HEK293 (cell line): ENCODE measurements around the gene CCDC102B.

Experiments used
- CTCF ChIA-PET: fragments of 350-600 bp; formaldehyde crosslinking; extraction: SDS; loops from one replicate; lab custom pipeline; 2021; ENCODE audit warnings: antibody characterized with exemption; lab: Yijun Ruan, JAX
- POLR2A ChIA-PET: fragments of 300-600 bp; formaldehyde crosslinking; extraction: SDS; loops from one replicate; lab custom pipeline; 2020; ENCODE audit warnings: antibody characterized with exemption, inconsistent platforms; lab: Yijun Ruan, JAX
- H3K27ac ChIP-seq: fragments of 200-500 bp; sonication (Bioruptor generic); 2 replicates; pipeline ENCODE4 v1.5.1; 2014; ENCODE audit warnings: low read depth, low read length, control low read depth, inconsistent platforms; ENCODE audit errors: extremely low read depth
- H3K36me3 ChIP-seq, 2 experiments: fragments of 200-500 bp in 1 of 2; sonication (Bioruptor generic) in 1 of 2; 1 replicate in 1 of 2; 2 replicates in 1 of 2; pipeline ENCODE4 v1.5.1; 2014 to 2017; ENCODE audit warnings: inconsistent platforms in 2 of 2, low read length in 2 of 2; ENCODE audit not compliant: control insufficient read depth in 2 of 2, insufficient read depth in 1 of 2
- H3K4me1 ChIP-seq: fragments of 200-500 bp; sonication (Bioruptor generic); 2 replicates; pipeline ENCODE4 v1.5.1; 2014; ENCODE audit warnings: mild to moderate bottlenecking, low read length, inconsistent platforms; ENCODE audit not compliant: control insufficient read depth, insufficient read depth
- H3K4me3 ChIP-seq: 2 replicates; pipeline ENCODE4 v1.5.1; 2011; ENCODE audit warnings: low read depth, mild to moderate bottlenecking, control low read depth, low read length, moderate library complexity
- H3K9me3 ChIP-seq: fragments of 200-500 bp; sonication (Bioruptor generic); 2 replicates; pipeline ENCODE4 v1.5.1; 2014; ENCODE audit warnings: low read depth, low read length, inconsistent platforms; ENCODE audit not compliant: control insufficient read depth, insufficient read depth
- ATF2 ChIP-seq: fragments of 450-650 bp; formaldehyde crosslinking; IDR thresholded peaks from 2 replicates; pipeline ENCODE4 v1.5.1; 2016; ENCODE audit warnings: missing biosample characterization, missing genetic modification characterization, low read depth
- HOXC10 ChIP-seq: sonication (generic); formaldehyde crosslinking; IDR thresholded peaks from 2 replicates; pipeline ENCODE4 v1.8.1; 2023; ENCODE audit warnings: mild to moderate bottlenecking, missing genetic modification reagents
- HOXD13 ChIP-seq: sonication (generic); formaldehyde crosslinking; IDR thresholded peaks from 2 replicates; pipeline ENCODE4 v1.8.0; 2022; ENCODE audit warnings: missing genetic modification reagents, borderline replicate concordance
- MEIS1 ChIP-seq: sonication (generic); formaldehyde crosslinking; IDR thresholded peaks from 2 replicates; pipeline ENCODE4 v1.8.1; 2022; ENCODE audit warnings: missing genetic modification reagents, mild to moderate bottlenecking, borderline replicate concordance
- PBX3 ChIP-seq: sonication (generic); formaldehyde crosslinking; IDR thresholded peaks from 2 replicates; pipeline ENCODE4 v1.8.1; 2022; ENCODE audit warnings: mild to moderate bottlenecking, moderate library complexity, missing genetic modification reagents
- PRDM1 ChIP-seq: fragments of 450-650 bp; formaldehyde crosslinking; IDR thresholded peaks from 2 replicates; pipeline ENCODE4; 2016; ENCODE audit warnings: missing biosample characterization, missing genetic modification characterization
- PRDM6 ChIP-seq: fragments of 450-650 bp; formaldehyde crosslinking; IDR thresholded peaks from 2 replicates; pipeline ENCODE4 v1.5.1; 2017; ENCODE audit warnings: missing biosample characterization, missing genetic modification characterization
- SALL2 ChIP-seq: fragments of 450-650 bp; formaldehyde crosslinking; IDR thresholded peaks from 2 replicates; pipeline ENCODE4 v1.5.0; 2017; ENCODE audit warnings: missing biosample characterization, mild to moderate bottlenecking, missing genetic modification characterization, borderline replicate concordance
- ZBTB21 ChIP-seq: fragments of 450-650 bp; formaldehyde crosslinking; IDR thresholded peaks from 2 replicates; pipeline ENCODE4 v1.5.1; 2017; ENCODE audit warnings: missing biosample characterization, missing genetic modification characterization
- ZBTB48 ChIP-seq: fragments of 450-650 bp; formaldehyde crosslinking; IDR thresholded peaks from 2 replicates; pipeline ENCODE4 v1.5.1; 2016; ENCODE audit warnings: missing biosample characterization, missing genetic modification characterization
- ZBTB7A ChIP-seq: fragments of 450-650 bp; formaldehyde crosslinking; IDR thresholded peaks from 2 replicates; pipeline ENCODE4 v1.5.1; 2016; ENCODE audit warnings: low read depth, missing biosample characterization, missing genetic modification characterization
- ZNF112 ChIP-seq: fragments of 450-650 bp; formaldehyde crosslinking; IDR thresholded peaks from 2 replicates; pipeline ENCODE4 v1.5.0; 2017; ENCODE audit warnings: missing biosample characterization, missing genetic modification characterization
- ZNF114 ChIP-seq: fragments of 450-650 bp; formaldehyde crosslinking; IDR thresholded peaks from 2 replicates; pipeline ENCODE4 v1.5.0; 2017; ENCODE audit warnings: missing biosample characterization, missing genetic modification characterization
- ZNF221 ChIP-seq: fragments of 450-650 bp; formaldehyde crosslinking; IDR thresholded peaks from 2 replicates; pipeline ENCODE4 v1.5.1; 2017; ENCODE audit warnings: missing biosample characterization, missing genetic modification characterization, borderline replicate concordance
- ZNF324 ChIP-seq: fragments of 450-650 bp; formaldehyde crosslinking; IDR thresholded peaks from 2 replicates; pipeline ENCODE4 v1.5.1; 2016; ENCODE audit warnings: missing biosample characterization, missing genetic modification characterization
- ZNF433 ChIP-seq: fragments of 450-650 bp; formaldehyde crosslinking; IDR thresholded peaks from 2 replicates; pipeline ENCODE4 v1.5.1; 2016; ENCODE audit warnings: missing biosample characterization, missing genetic modification characterization, low read depth
- ZNF501 ChIP-seq: fragments of 450-650 bp; formaldehyde crosslinking; IDR thresholded peaks from 2 replicates; pipeline ENCODE4 v1.5.1; 2016; ENCODE audit warnings: missing biosample characterization, missing genetic modification characterization
- ZNF558 ChIP-seq: fragments of 450-650 bp; formaldehyde crosslinking; IDR thresholded peaks from 2 replicates; pipeline ENCODE4 v1.5.1; 2016; ENCODE audit warnings: missing biosample characterization, missing genetic modification characterization
- ZNF610 ChIP-seq: fragments of 450-650 bp; formaldehyde crosslinking; IDR thresholded peaks from 2 replicates; pipeline ENCODE4 v1.5.1; 2016; ENCODE audit warnings: missing biosample characterization, missing genetic modification characterization, borderline replicate concordance
- ZNF621 ChIP-seq: fragments of 450-650 bp; formaldehyde crosslinking; IDR thresholded peaks from 2 replicates; pipeline ENCODE4 v1.5.1; 2017; ENCODE audit warnings: missing biosample characterization, missing genetic modification characterization
- ZNF692 ChIP-seq: fragments of 450-650 bp; formaldehyde crosslinking; IDR thresholded peaks from 2 replicates; pipeline ENCODE4 v1.5.1; 2016; ENCODE audit warnings: missing biosample characterization, missing genetic modification characterization
- ZNF747 ChIP-seq: fragments of 450-650 bp; formaldehyde crosslinking; IDR thresholded peaks from 2 replicates; pipeline ENCODE4 v1.5.1; 2016; ENCODE audit warnings: missing biosample characterization, missing genetic modification characterization

CCDC102B gene

DNA sequence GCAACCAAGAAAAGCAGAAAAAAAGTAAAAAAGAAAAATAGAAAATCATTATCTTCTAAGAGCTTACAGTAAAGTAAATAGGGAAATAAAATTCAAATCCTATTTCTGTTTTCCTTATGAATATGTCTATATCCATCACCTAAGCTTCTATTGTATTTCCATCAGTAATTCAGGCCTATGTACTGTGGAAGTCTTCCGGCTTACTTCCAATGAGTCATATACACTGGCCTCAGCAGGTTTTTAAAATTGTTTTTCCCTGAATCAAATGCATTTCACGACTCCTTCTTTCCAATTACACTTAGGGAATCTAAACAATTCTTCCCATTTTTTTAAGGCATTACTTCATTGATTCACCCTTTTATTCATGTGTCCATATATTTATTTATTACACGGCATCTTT, 164.7 kb downstream of the CCDC102B start:
- no peak overlapping the region for H3K4me3 ChIP-seq
- ChIA-PET POLR2A (no interaction called here), CTCF (no interaction called here)
- H3K9me3 ChIP-seq = no peaks in the 10 kb centered on the region
- TF ChIP-seq HOXC10 (CRISPR knock-in tag) (no peak), ZNF692 (tag by site-specific recombination) (no peak), HOXD13 (CRISPR knock-in tag) (no peak), PBX3 (CRISPR knock-in tag) (no peak), ZNF747 (tag by site-specific recombination) (no peak), PRDM1 (tag by site-specific recombination) (no peak), ZBTB7A (tag by site-specific recombination) (no peak), ZNF610 (tag by site-specific recombination) (no peak), ZBTB21 (tag by site-specific recombination) (no peak), ZNF221 (tag by site-specific recombination) (no peak), ZNF501 (tag by site-specific recombination) (no peak), ZBTB48 (tag by site-specific recombination) (no peak), MEIS1 (CRISPR knock-in tag) (no peak), ZNF112 (tag by site-specific recombination) (no peak), ZNF558 (tag by site-specific recombination) (no peak), ATF2 (tag by site-specific recombination) (no peak), ZNF114 (tag by site-specific recombination) (no peak), PRDM6 (tag by site-specific recombination) (no peak), ZNF324 (tag by site-specific recombination) (no peak)
- H3K4me1 ChIP-seq = no peaks in the 10 kb centered on the region
- H3K27ac ChIP-seq = no peak overlapping the region
- no peaks in the 10 kb centered on the region for H3K36me3 ChIP-seq

DNA sequence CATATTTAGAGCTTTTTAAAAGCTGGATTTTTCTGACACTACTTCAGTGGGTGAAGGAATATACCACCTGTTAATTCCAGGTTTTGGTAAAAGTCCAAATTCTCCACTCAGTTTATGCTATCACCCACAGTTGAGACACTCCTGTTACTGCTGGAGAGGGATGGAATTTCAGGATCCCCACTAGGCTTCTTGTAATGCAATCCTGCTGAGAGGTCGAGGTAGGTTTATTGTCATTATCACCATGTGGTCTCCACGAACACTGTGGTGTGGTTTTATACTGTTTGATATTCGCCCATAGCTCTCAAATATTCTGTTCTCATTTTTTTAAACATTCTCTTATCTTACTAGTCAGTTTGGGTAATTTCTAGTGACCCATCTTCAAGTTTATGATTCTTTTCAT, 167.9 kb downstream of the CCDC102B start:
- no peaks in the 10 kb centered on the region for H3K4me1 ChIP-seq
- no peaks in the 10 kb centered on the region for H3K36me3 ChIP-seq
- no peak overlapping the region for H3K27ac ChIP-seq
- TF ChIP-seq SALL2 (no peak), ZNF621 (tag by site-specific recombination) (no peak), ZNF433 (tag by site-specific recombination) (no peak)
- H3K4me3 ChIP-seq = no peak overlapping the region
- POLR2A ChIA-PET = no interaction called here
- CTCF ChIA-PET = no interaction called here
- no peaks in the 10 kb centered on the region for H3K9me3 ChIP-seq
